DND-41 (cell line): ENCODE data around the gene EIF4G3.
A peak's percentile ranks its signal among the peaks of the same experiment; 100 is the strongest.

ENCODE experiments used
- ATAC-seq: fragments of 200-7000 bp; cut with Tn5 transposase; 3 replicates; pipeline ENCODE4 v1.9.1; 2021; ENCODE audit warnings: low read depth; ENCODE audit not compliant: insufficient read depth
- DNase-seq: peaks from one replicate; pipeline ENCODE4 v3.0.0-alpha.2; 2020
- H2AFZ ChIP-seq: 2 replicates; pipeline ENCODE4 v1.6.0; 2012; ENCODE audit warnings: low read depth, low read length
- H3K27ac ChIP-seq: 2 replicates; pipeline ENCODE4 v1.5.1; 2012; ENCODE audit warnings: low read length, inconsistent platforms
- H3K27me3 ChIP-seq: fragments of 200-600 bp; sonication (generic); 2 replicates; pipeline ENCODE4 v1.6.0; 2012; ENCODE audit warnings: low read length, mild to moderate bottlenecking, inconsistent platforms; ENCODE audit not compliant: insufficient read depth, poor library complexity
- H3K36me3 ChIP-seq: 2 replicates; pipeline ENCODE4 v1.5.1; 2012; ENCODE audit warnings: low read length, inconsistent platforms; ENCODE audit not compliant: insufficient read depth
- H3K4me1 ChIP-seq: 2 replicates; pipeline ENCODE4 v1.5.1; 2012; ENCODE audit warnings: mild to moderate bottlenecking, low read length; ENCODE audit not compliant: insufficient read depth
- H3K4me2 ChIP-seq: 2 replicates; pipeline ENCODE4 v1.6.0; 2012; ENCODE audit warnings: mild to moderate bottlenecking, moderate library complexity, low read length, inconsistent platforms; ENCODE audit not compliant: insufficient read depth
- H3K4me3 ChIP-seq, 2 experiments: fragments of 200-600 bp in 1 of 2; shearing (Covaris generic) in 1 of 2; 2 replicates each; pipeline ENCODE4 v1.5.1; 2012 to 2016; ENCODE audit warnings: inconsistent platforms in 2 of 2, low read length in 2 of 2, mild to moderate bottlenecking in 2 of 2, low read depth in 1 of 2, moderate library complexity in 1 of 2
- H3K79me2 ChIP-seq: 2 replicates; pipeline ENCODE4 v1.6.0; 2012; ENCODE audit warnings: low read length, inconsistent platforms; ENCODE audit not compliant: insufficient read depth
- H3K9ac ChIP-seq: 2 replicates; pipeline ENCODE4 v1.6.0; 2012; ENCODE audit warnings: low read depth, mild to moderate bottlenecking, inconsistent platforms, low read length, moderate library complexity
- H3K9me3 ChIP-seq: 2 replicates; pipeline ENCODE4 v1.5.1; 2012; ENCODE audit warnings: low read length, moderate library complexity, mild to moderate bottlenecking, inconsistent platforms; ENCODE audit not compliant: insufficient read depth, severe bottlenecking
- H4K20me1 ChIP-seq: 2 replicates; pipeline ENCODE4 v1.6.0; 2012; ENCODE audit warnings: low read length; ENCODE audit not compliant: insufficient read depth
- CTCF ChIP-seq: IDR thresholded peaks from 2 replicates; pipeline ENCODE4 v1.5.1; 2012; ENCODE audit warnings: borderline replicate concordance, low read length, moderate library complexity, mild to moderate bottlenecking; ENCODE audit not compliant: poor library complexity, severe bottlenecking; ENCODE audit errors: extremely low read depth
- EZH2 ChIP-seq: IDR thresholded peaks from 3 replicates; pipeline ENCODE4 v1.6.1; 2012; ENCODE audit warnings: borderline replicate concordance, low read depth, mild to moderate bottlenecking, moderate library complexity, low read length, inconsistent platforms; ENCODE audit not compliant: severe bottlenecking

EIF4G3 gene, protein sequence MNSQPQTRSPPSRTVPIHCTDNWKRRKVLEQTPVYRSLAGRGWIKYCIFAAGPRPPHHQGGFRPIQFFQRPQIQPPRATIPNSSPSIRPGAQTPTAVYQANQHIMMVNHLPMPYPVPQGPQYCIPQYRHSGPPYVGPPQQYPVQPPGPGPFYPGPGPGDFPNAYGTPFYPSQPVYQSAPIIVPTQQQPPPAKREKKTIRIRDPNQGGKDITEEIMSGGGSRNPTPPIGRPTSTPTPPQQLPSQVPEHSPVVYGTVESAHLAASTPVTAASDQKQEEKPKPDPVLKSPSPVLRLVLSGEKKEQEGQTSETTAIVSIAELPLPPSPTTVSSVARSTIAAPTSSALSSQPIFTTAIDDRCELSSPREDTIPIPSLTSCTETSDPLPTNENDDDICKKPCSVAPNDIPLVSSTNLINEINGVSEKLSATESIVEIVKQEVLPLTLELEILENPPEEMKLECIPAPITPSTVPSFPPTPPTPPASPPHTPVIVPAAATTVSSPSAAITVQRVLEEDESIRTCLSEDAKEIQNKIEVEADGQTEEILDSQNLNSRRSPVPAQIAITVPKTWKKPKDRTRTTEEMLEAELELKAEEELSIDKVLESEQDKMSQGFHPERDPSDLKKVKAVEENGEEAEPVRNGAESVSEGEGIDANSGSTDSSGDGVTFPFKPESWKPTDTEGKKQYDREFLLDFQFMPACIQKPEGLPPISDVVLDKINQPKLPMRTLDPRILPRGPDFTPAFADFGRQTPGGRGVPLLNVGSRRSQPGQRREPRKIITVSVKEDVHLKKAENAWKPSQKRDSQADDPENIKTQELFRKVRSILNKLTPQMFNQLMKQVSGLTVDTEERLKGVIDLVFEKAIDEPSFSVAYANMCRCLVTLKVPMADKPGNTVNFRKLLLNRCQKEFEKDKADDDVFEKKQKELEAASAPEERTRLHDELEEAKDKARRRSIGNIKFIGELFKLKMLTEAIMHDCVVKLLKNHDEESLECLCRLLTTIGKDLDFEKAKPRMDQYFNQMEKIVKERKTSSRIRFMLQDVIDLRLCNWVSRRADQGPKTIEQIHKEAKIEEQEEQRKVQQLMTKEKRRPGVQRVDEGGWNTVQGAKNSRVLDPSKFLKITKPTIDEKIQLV (N-terminal part only)

DNA sequence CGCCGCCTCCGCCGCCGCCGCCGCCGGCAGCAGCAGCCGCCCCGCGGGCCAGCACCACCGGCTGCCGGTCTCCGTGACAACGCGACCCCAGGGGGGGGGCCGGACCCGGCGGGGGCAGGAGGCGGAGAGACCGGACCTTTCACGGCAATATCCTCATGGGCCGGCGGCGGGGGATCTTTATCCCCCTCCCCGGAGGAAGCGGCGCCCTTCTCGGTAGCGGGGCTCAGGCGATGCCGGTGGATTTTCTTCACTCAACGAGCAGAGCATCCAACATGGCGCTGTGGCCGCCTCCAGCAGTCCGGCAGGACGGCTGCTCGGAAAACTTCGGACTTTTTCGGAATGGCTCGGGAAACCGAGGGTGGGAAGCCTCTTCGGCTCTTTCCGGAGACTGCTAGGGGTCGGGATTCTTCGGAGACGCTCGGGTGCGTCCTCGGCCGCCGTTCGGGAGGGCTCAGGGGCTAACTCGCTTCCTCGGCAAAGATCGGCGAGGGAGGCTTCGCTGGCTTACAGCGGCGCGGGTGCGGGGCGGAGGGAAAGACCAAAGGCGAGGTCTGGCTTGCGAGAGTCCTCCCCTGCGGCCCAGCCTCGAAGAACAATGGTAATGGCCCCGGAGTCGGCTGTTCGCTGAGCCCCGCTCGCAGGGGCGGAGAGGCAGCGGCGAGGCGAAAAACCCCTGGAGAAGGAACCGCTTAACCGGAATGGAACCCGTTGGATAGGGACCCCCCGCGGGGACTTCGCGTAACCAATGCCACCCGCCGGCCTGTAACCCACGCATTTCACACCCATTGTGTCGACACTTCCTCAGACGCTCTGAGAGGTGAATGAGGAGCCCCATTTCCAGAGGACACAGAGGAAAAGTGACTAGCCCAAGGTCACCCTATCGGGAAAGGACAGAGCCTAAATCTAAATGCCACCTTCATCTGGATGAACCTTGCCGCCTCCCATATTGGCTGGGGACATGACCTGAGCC, at the start of gene EIF4G3:
EIF4G3 (minus strand) TSS at position 312 of the 970 bp plus-strand sequence. CDS start 174,155 bp downstream, outside the sequence.
- ATAC-seq (peak; percentile 96), DNase-seq (peak; percentile 99)
- H3K9ac ChIP-seq: peak within 1 kb of the TSS; percentile 91
- no peaks in the 10 kb centered on the region for H3K27me3 ChIP-seq
- H3K4me2 ChIP-seq: peak within 1 kb of the TSS; percentile 79
- peak within 1 kb of the TSS; percentile 98 for H2AFZ ChIP-seq
- peaks cover 20% of the 10 kb centered on the region for H4K20me1 ChIP-seq
- H3K4me3 ChIP-seq: peak within 1 kb of the TSS; percentile 69 to 92; a peak in 3 of 4 replicates
- peaks cover 31% of the 10 kb centered on the region for H3K4me1 ChIP-seq
- no peak for TF ChIP-seq EZH2
- TF ChIP-seq CTCF: no peak
- no peaks in the 10 kb centered on the region for H3K9me3 ChIP-seq
- H3K79me2 ChIP-seq: peaks cover 41% of the 10 kb centered on the region
- peak within 1 kb of the TSS; percentile 68 for H3K27ac ChIP-seq
- peaks cover 5% of the 10 kb centered on the region for H3K36me3 ChIP-seq

DNA sequence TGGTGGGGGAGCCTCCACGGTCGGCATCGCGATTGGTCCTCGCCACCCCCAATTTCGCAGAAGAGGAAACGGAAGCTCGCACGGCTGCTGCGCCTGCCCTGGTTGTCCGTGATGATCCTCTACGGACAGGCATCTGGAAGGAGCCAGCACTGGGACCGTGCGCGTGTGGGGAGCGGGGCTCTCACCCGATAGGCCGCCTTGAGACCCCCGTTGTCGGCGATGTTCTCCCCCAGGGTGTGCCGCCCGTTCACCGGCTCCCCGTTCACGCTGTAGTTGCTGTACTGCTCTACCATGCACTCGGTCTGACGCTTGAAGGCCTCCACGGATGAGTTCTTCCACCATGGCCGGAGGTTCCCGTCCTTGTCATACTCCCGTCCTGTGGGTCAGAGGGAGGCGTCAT, 48.4 kb upstream of the EIF4G3 start:
- ATAC-seq: no peak

More for the DNA sequence above, 48.4 kb upstream of the EIF4G3 start:
- Histone ChIP-seq H3K79me2 (no peaks in the 10 kb centered on the region), H3K36me3 (peaks cover 27% of the 10 kb centered on the region), H3K4me3 (no peak overlapping the region), H4K20me1 (no peaks in the 10 kb centered on the region), H3K27me3 (no peaks in the 10 kb centered on the region), H3K4me1 (no peaks in the 10 kb centered on the region), H2AFZ (no peak overlapping the region), H3K9me3 (no peaks in the 10 kb centered on the region), H3K9ac (no peak overlapping the region), H3K27ac (no peak overlapping the region), H3K4me2 (no peak overlapping the region)
- DNase-seq: no peak
- no peak for TF ChIP-seq CTCF
- no peak for TF ChIP-seq EZH2
